Immature natural killer cell (primary cell): ENCODE data around the gene CHN1. TPM values are rescaled to one million over a fixed set of nuclear protein-coding genes. Genes with fewer than 3 reads are reported as not detected.

Source experiments
- DNase-seq, 3 donors: peaks; one replicate each; pipeline ENCODE4 v3.0.0; 2022; ENCODE audit warnings: mixed read lengths in 1 of 3
- H3K27ac Mint-ChIP-seq, 6 donors: one replicate each; pipeline ENCODE4 v1.8.0; 2020; ENCODE audit warnings: mixed read lengths in 6 of 6, mild to moderate bottlenecking in 5 of 6, inconsistent platforms in 4 of 6, moderate library complexity in 3 of 6
- H3K27me3 Mint-ChIP-seq, 3 donors: one replicate each; pipeline ENCODE4 v1.8.0; 2020 to 2021; ENCODE audit warnings: low read depth in 3 of 3, mild to moderate bottlenecking in 3 of 3, mixed read lengths in 3 of 3, moderate library complexity in 3 of 3, inconsistent platforms in 1 of 3
- H3K36me3 Mint-ChIP-seq, 3 donors: one replicate each; pipeline ENCODE4 v1.8.0; 2020; ENCODE audit warnings: mixed read lengths in 3 of 3, inconsistent platforms in 2 of 3, mild to moderate bottlenecking in 2 of 3
- H3K4me1 Mint-ChIP-seq, 2 donors: one replicate each; pipeline ENCODE4 v1.8.0; 2020; ENCODE audit warnings: inconsistent platforms in 2 of 2, mild to moderate bottlenecking in 2 of 2, mixed read lengths in 2 of 2, moderate library complexity in 1 of 2
- H3K4me3 Mint-ChIP-seq, 5 donors: one replicate each; pipeline ENCODE4 v1.8.0; 2020; ENCODE audit warnings: mild to moderate bottlenecking in 5 of 5, mixed read lengths in 5 of 5, inconsistent platforms in 3 of 5, moderate library complexity in 3 of 5
- H3K9me3 Mint-ChIP-seq, 6 donors: one replicate each; pipeline ENCODE4 v1.8.0; 2020; ENCODE audit warnings: mild to moderate bottlenecking in 6 of 6, mixed read lengths in 6 of 6, inconsistent platforms in 4 of 6, moderate library complexity in 3 of 6
- polyA plus RNA-seq, 3 donors: library from polyadenylated mRNA; unstranded; fragments of 300-500 nt; fragmentation: Illumina TruSeq; gene quantifications; one replicate each; pipeline ENCODE4 v1.2.3, GENCODE V29; 2021

The CHN1 gene
- polyA plus RNA-seq, 3 donors from 2014 or later = 0.11 to 0.69 TPM; not detected in 1

- Mint-ChIP-seq H3K36me3 (no peaks in the 10 kb centered on the region), H3K4me3 (no peak overlapping the region), H3K4me1 (no peaks in the 10 kb centered on the region), H3K9me3 (no peaks in the 10 kb centered on the region), H3K27ac (no peak overlapping the region), H3K27me3 (peaks cover 0 to 2% (median 0%) of the 10 kb centered on the region in 3 donors)
- DNase-seq = no peak
Measured at GRCh38 chr2:174768557-174768956, 236.6 kb downstream of the CHN1 start.

DNA sequence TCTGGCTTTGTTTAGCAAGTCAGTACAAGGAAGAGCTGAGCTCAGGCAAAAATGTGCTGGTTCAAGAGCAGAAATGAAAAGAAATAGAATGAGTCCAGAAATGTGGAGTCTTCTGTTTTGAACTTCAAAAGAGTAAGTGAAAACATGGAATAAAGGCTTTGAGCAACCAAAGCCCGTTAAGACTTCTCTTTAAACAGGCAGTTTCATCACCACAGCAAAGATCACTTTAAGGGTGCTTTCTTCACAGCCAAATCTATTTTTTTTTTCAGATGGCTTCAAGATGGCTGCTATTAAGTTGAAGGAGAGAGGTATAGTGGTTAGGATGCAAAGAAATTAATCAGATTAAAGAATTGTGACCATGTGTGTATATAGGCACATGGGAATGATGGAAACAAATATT lies 238.9 kb downstream of the CHN1 start:
- no peak overlapping the region for H3K4me3 Mint-ChIP-seq
- H3K36me3 Mint-ChIP-seq = no peaks in the 10 kb centered on the region
- no peak overlapping the region for H3K27ac Mint-ChIP-seq
- peaks cover 0 to 2% (median 2%) of the 10 kb centered on the region in 3 donors for H3K27me3 Mint-ChIP-seq
- no peak for DNase-seq
- H3K9me3 Mint-ChIP-seq = no peaks in the 10 kb centered on the region
- no peaks in the 10 kb centered on the region for H3K4me1 Mint-ChIP-seq

- H3K4me1 Mint-ChIP-seq = no peaks in the 10 kb centered on the region
- no peak overlapping the region for H3K4me3 Mint-ChIP-seq
- H3K27ac Mint-ChIP-seq = no peak overlapping the region
- peaks cover 0 to 2% (median 2%) of the 10 kb centered on the region in 3 donors for H3K27me3 Mint-ChIP-seq
- no peak for DNase-seq
- H3K36me3 Mint-ChIP-seq = no peaks in the 10 kb centered on the region
- no peaks in the 10 kb centered on the region for H3K9me3 Mint-ChIP-seq
Measured at GRCh38 chr2:174765576-174765975, 239.6 kb downstream of the CHN1 start.

- Mint-ChIP-seq H3K9me3 (no peaks in the 10 kb centered on the region), H3K27me3 (peaks cover 0 to 2% (median 2%) of the 10 kb centered on the region in 3 donors), H3K36me3 (no peaks in the 10 kb centered on the region), H3K4me3 (no peak within 1 kb of the TSS), H3K27ac (no peak within 1 kb of the TSS), H3K4me1 (no peaks in the 10 kb centered on the region)
- DNase-seq = no peak
Measured at GRCh38 chr2:174764280-174765255, 240.6 kb downstream of the CHN1 start, which contains the start of gene CHRNA1. CHRNA1 (minus strand) TSS chr2:174764472; CDS start chr2:174764394, 78 bp downstream.

DNA sequence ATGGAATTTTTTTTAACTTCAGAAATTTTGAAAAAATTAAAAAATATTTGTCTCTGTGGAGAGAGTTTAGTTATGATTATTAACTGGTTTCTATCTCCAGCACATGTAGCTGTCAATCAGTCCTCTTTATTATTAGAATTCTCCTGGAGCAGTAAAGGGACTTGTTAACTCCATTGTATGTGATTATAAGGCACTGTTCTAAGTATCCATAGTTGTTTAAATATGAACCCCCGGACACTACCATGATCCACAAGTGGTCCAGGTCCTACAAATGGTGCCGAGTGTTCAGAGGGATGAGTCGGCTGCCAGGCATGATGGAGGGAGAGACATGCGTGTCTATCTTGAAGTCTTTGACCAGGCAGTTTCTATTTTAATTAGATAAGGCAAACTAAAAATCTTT lies 241.4 kb downstream of the CHN1 start:
- DNase-seq = no peak
- H3K9me3 Mint-ChIP-seq = no peaks in the 10 kb centered on the region
- H3K4me1 Mint-ChIP-seq = no peaks in the 10 kb centered on the region
- H3K36me3 Mint-ChIP-seq = no peaks in the 10 kb centered on the region
- no peak overlapping the region for H3K27ac Mint-ChIP-seq
- H3K4me3 Mint-ChIP-seq = no peak overlapping the region
- peaks cover 0 to 3% (median 2%) of the 10 kb centered on the region in 3 donors for H3K27me3 Mint-ChIP-seq

DNA sequence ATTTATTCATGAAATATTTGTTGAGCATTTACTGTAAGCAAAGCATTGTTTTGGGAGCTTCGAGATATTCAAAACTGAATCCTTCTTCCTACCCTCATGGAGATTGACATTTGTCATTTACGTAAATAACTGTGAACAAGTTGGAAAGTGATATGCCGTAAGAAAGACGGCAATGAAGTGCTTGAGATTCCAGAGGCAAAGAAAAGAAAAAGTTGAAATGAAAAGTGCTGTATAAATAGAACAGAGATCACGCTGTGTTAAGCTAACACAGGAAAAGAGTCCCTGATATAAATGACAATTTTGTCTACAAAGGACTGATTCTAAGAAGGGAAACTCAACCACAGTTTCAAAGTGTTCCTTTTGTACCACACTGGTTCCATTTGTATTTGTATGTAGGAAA lies 242.7 kb downstream of the CHN1 start:
- no peaks in the 10 kb centered on the region for H3K36me3 Mint-ChIP-seq
- H3K27me3 Mint-ChIP-seq = peaks cover 0 to 2% (median 1%) of the 10 kb centered on the region in 3 donors
- H3K4me3 Mint-ChIP-seq = no peak overlapping the region
- no peak overlapping the region for H3K27ac Mint-ChIP-seq
- no peaks in the 10 kb centered on the region for H3K4me1 Mint-ChIP-seq
- no peaks in the 10 kb centered on the region for H3K9me3 Mint-ChIP-seq
- DNase-seq = no peak

- DNase-seq = no peak
- Mint-ChIP-seq H3K4me1 (no peaks in the 10 kb centered on the region), H3K4me3 (no peak overlapping the region), H3K27me3 (peaks cover under 1 to 2% (median 1%) of the 10 kb centered on the region in 3 donors), H3K27ac (no peak overlapping the region), H3K36me3 (no peaks in the 10 kb centered on the region), H3K9me3 (no peaks in the 10 kb centered on the region)
Measured at GRCh38 chr2:174761837-174762236, 243.3 kb downstream of the CHN1 start.

DNA sequence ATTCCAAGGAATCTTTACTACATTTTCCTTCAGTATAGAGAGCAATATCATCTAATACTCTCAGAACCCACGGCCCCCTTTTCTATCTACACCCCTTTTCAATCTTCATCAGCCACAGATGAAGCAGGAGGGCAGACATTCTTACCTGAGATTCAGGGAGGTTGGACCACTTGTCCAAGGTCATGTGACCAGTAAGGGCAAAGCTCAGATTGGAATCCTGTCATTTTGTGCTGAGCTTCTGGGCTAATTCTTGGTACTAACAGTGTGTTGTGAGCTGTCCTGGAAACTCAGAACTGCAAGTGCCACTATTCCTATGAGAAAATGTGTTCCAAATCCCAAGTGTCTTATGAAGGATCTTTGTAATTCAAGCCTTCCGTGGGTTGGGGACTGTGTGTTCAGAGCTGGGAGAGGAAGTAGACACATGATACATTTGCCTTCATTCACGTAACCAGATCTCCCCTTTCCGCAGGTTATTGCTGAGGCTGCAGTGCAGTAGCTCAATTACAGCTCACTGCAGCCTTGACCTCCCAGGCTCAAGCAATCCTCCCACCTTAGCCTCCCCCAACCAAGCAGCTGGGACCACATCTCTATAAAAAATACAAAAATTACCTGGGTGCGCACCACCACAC lies 244.2 kb downstream of the CHN1 start:
- Mint-ChIP-seq H3K9me3 (no peaks in the 10 kb centered on the region), H3K36me3 (no peaks in the 10 kb centered on the region), H3K27ac (no peak overlapping the region), H3K4me3 (no peak overlapping the region), H3K27me3 (peaks cover 1 to 2% (median 2%) of the 10 kb centered on the region in 3 donors), H3K4me1 (no peaks in the 10 kb centered on the region)
- DNase-seq = no peak

DNA sequence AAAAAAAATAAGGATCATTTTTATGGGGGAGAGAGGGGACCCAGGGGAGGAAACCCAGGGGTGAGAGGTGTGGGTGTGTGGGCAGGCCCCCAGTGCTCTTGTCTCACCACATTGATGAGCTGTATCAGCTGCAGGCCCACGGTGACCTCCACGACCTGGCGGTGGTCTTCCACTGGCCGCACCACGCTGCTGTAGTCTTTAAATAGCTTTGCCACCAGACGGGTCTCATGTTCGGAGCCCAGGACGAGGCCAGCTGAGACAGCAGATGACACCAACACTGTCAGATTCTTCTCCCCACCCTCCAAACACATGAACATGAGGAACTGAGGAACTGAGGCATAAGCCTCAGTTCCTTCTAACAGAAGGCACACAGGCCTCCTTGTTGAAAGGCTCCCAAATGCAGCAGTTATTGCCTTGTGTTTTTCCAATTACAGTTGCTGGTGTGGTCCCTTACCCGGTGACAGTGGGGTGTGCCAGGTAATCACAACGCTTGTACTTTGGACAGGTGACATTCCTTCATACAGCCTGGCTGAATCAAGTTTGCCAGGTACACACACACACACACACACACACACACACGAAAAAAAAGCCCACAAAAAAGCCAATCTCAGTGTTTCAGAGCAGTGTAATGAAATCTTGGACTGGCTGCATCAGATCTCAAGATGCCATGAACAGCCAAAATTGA lies 245.7 kb downstream of the CHN1 start:
- H3K27ac Mint-ChIP-seq = no peak overlapping the region
- no peaks in the 10 kb centered on the region for H3K4me1 Mint-ChIP-seq
- no peak for DNase-seq
- H3K27me3 Mint-ChIP-seq = peaks cover 1 to 2% (median 2%) of the 10 kb centered on the region in 3 donors
- H3K36me3 Mint-ChIP-seq = no peaks in the 10 kb centered on the region
- H3K9me3 Mint-ChIP-seq = no peaks in the 10 kb centered on the region
- no peak overlapping the region for H3K4me3 Mint-ChIP-seq

- Mint-ChIP-seq H3K27me3 (peaks cover 1 to 4% (median 2%) of the 10 kb centered on the region in 3 donors), H3K9me3 (no peaks in the 10 kb centered on the region), H3K4me3 (no peak overlapping the region), H3K27ac (no peak overlapping the region), H3K36me3 (no peaks in the 10 kb centered on the region), H3K4me1 (peaks cover 7 to 8% of the 10 kb centered on the region in 2 donors)
- DNase-seq = no peak
Measured at GRCh38 chr2:174756743-174757142, 248.4 kb downstream of the CHN1 start.

- H3K9me3 Mint-ChIP-seq = no peaks in the 10 kb centered on the region
- H3K36me3 Mint-ChIP-seq = no peaks in the 10 kb centered on the region
- DNase-seq = no peak
- peaks cover 2% of the 10 kb centered on the region in 3 donors for H3K27me3 Mint-ChIP-seq
- peak overlapping the region in 1 of 5 donors; percentile 72 for H3K4me3 Mint-ChIP-seq
- peaks cover 21 to 23% of the 10 kb centered on the region in 2 donors for H3K4me1 Mint-ChIP-seq
- peak overlapping the region in 3 of 6 donors; percentile 41 to 76 (median 48) for H3K27ac Mint-ChIP-seq
Measured at GRCh38 chr2:174753038-174753633, 252.0 kb downstream of the CHN1 start.

DNA sequence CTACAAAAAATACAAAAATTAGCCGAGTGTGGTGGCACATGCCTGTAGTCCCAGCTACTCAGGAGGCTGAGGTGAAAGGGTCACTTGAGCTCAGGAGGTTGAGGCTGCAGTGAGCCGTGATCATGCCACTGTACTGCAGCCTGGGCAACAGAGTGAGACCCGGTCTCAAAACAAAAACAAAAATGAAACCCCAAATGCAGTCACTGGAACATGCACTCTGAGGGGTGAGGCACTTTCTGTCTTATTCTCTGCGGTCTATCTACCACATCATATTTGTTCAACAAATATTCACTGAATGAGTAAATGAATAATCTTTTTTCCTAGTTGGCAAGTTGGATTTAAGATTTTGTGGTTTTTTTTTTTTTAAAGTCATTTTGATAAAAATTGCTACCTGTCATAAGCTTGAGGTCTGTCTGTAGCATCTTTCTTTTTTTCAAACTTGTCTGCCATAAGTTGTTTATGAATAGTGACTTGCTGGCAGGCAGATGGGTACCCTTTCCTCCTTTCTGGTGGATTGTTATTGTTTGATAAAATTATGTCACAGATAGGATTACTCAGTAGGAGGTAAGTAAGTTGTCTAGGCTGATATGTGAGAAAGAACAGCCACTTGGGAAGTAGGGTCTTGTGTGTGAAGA lies 252.7 kb downstream of the CHN1 start:
- H3K27ac Mint-ChIP-seq = peak overlapping the region in 4 of 6 donors; percentile 16 to 76 (median 53)
- H3K36me3 Mint-ChIP-seq = no peaks in the 10 kb centered on the region
- H3K9me3 Mint-ChIP-seq = no peaks in the 10 kb centered on the region
- H3K4me1 Mint-ChIP-seq = peaks cover 21 to 23% of the 10 kb centered on the region in 2 donors
- H3K4me3 Mint-ChIP-seq = peak overlapping the region in 2 of 5 donors; percentile 26 to 72
- DNase-seq = peak in 1 of 3 donors; percentile 27
- peaks cover 2% of the 10 kb centered on the region in 3 donors for H3K27me3 Mint-ChIP-seq

- H3K9me3 Mint-ChIP-seq = no peaks in the 10 kb centered on the region
- peaks cover 0 to 2% (median 2%) of the 10 kb centered on the region in 3 donors for H3K27me3 Mint-ChIP-seq
- H3K4me1 Mint-ChIP-seq = peaks cover 21 to 23% of the 10 kb centered on the region in 2 donors
- peak overlapping the region; percentile 5 to 50 (median 20) for H3K4me3 Mint-ChIP-seq
- DNase-seq = peak; percentile 45 to 67 (median 62)
- peak overlapping the region; percentile 30 to 87 (median 66) for H3K27ac Mint-ChIP-seq
- H3K36me3 Mint-ChIP-seq = no peaks in the 10 kb centered on the region
Measured at GRCh38 chr2:174750923-174751441, 254.2 kb downstream of the CHN1 start.
